AG09309 (cell line): ENCODE results near the gene PTPRC.

Experiments used
- DNase-seq: peaks from one replicate; pipeline ENCODE4 v3.0.0-alpha.2; 2010; ENCODE audit warnings: low read depth
- H3K4me3 ChIP-seq: 2 replicates; pipeline ENCODE4 v1.5.1; 2011; ENCODE audit warnings: mild to moderate bottlenecking, low read depth, low read length, moderate library complexity; ENCODE audit not compliant: control insufficient read depth
- TF ChIP-seq, protein P1 (sequence below): IDR thresholded peaks from 2 replicates; pipeline ENCODE4 v1.5.1; 2011; ENCODE audit warnings: mild to moderate bottlenecking, low read depth, low read length, inconsistent platforms; ENCODE audit not compliant: insufficient read depth, control insufficient read depth; ENCODE audit errors: missing control alignments

PTPRC gene

DNA sequence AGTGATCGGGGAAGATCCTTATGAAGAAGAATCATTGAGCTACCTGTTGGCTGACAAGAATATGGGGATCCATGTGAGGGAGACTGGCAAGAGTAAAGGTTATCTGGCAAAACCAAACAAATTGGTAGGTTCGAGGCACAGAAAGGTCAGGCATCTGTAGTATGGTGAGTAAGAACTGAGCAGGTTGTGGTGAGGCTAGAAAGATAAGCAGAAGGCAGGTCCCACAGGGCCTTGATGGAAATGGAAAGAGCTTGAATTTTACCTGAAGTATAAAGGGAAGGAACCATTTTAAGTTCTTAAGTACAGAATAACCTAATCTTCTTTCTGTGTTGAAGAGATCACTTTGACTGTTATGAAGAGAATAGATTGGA, 11.1 kb downstream of the PTPRC start:
- TF ChIP-seq, protein P1, sequence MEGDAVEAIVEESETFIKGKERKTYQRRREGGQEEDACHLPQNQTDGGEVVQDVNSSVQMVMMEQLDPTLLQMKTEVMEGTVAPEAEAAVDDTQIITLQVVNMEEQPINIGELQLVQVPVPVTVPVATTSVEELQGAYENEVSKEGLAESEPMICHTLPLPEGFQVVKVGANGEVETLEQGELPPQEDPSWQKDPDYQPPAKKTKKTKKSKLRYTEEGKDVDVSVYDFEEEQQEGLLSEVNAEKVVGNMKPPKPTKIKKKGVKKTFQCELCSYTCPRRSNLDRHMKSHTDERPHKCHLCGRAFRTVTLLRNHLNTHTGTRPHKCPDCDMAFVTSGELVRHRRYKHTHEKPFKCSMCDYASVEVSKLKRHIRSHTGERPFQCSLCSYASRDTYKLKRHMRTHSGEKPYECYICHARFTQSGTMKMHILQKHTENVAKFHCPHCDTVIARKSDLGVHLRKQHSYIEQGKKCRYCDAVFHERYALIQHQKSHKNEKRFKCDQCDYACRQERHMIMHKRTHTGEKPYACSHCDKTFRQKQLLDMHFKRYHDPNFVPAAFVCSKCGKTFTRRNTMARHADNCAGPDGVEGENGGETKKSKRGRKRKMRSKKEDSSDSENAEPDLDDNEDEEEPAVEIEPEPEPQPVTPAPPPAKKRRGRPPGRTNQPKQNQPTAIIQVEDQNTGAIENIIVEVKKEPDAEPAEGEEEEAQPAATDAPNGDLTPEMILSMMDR = no peak
- H3K4me3 ChIP-seq = no peak overlapping the region
- DNase-seq = no peak

DNA sequence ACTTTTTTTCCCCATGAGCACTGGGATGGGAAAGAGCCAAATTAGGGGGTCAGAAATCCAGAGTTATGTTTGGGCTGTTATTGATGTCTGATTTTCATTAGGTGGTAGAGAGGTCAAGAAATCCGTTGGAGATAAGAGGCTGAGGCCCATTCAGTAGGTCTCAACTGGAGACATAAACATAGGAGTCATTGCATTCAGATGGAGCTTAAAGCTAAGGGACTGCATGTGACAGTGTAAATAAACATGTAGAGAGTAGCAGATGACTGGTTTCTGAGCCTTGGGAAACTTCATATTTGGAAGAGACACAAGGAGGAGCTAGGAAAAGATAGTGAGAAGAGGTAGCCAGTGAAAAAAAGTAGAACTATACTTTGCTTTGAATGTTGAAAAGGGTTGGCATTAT, 11.7 kb downstream of the PTPRC start:
- TF ChIP-seq, protein P1 = no peak
- H3K4me3 ChIP-seq = no peak overlapping the region
- no peak for DNase-seq

DNA sequence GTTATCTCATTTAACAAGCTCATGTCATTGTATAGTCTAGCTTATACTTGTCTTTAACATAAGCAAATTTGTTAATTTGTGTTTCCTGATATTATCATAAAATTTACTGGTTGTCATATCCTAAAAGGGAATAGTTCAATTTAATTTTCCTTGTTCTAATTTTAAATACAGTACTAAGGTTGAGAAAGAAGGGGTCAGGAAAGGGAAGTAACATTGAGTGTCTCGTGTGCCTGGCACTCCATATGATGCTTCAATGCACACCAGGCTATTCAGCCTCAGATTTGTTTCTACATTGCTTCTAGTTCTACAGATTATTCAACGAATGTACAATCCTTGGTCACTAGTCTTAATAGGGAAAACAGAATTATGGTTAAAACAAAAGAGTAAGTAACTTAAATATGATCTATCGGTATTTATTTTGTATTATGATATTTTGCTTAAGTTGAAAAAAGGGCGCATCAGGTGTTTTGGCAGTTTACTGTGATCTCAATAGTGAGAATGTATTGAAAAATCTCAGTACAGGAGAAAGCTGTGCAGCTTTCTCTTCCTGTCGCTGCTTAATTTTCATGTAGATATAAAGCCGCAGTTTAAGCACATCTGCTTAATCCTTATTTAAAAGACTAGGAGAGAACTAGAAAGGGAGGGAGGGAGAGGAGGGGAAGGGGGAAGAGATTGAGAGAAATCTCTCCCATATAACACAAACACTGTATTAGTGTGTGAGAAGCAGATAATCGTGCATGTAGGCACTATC, 13.0 kb downstream of the PTPRC start:
- H3K4me3 ChIP-seq = no peak overlapping the region
- no peak for DNase-seq
- TF ChIP-seq, protein P1 = no peak

DNA sequence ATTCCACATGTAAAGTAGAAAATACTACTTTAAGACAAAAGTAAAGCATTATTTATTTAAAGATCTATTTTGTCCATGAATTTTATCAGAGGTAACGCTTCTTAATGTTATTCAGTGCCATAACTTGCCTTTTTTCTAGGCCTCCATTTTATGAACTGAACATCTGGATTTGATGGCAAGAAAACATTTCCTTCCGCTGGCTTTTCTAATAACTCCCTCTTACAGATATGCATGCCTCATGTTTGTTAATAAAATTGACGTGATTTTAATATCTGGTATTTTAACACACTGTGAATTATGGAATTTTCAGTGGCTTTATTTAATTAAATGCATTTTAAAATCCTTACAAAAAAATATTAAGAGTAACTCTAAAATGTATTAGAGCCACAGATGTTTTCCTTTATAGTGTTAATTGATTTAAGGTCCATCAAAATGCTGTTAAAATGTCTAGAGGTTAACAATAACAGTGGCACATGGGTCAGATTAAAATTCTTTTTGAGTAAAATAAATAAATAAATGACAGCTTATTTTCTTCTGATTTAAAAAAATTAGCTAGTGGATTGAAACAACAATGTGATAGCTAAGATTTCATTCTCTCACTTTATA, 15.1 kb downstream of the PTPRC start:
- no peak for DNase-seq
- TF ChIP-seq, protein P1 = no peak
- no peak overlapping the region for H3K4me3 ChIP-seq

DNA sequence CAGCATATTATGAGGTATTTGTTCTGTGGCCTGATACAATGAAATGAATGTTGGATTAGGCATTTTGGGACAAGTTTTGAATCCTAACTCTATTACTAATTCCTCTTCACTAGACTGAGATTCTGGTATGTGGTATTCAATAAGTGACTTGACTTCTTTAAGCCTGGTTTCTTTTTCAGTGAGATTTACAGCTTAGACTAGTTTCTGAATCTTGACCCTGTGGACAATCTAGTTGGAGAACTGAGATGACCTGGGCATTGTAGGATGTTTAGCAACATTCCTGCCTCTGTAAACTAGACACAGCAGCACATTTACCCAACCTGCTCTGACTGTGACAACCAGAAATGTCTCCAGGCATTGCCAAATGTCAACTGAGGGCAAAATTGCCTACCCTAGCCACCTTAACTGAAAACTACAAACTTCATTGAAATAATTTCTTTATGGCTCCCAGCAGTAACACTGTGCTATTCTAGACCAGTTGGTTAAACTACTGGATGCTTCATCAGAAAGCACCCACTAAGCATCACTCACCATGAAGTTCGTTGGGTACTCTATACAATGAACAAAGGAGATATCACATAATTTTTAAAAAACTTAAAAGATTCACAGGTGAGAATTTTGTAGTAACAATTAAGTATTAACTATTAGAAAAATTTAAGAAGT, 16.8 kb downstream of the PTPRC start:
- TF ChIP-seq, protein P1 = no peak
- H3K4me3 ChIP-seq = no peak overlapping the region
- DNase-seq = no peak

DNA sequence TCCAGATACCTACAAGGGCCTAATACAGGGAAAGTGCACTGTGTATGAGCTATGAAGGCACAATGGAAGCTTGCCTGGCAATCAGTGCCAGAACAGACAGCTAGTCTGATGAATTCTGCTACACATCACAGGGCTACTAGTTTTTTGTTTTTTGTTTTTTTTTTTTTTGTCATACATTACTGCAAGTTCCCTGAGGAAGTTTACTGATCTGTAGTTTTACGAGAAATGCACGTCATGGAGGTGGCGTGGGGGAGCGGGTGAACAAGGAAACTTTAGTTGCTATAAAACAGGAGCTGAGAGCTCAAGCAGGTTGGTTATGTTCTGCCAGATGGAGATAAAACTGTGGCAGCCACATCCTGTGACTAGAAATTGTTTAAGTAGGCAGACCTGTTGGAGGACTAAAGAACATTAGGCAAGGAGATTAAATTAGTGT, 17.7 kb downstream of the PTPRC start:
- H3K4me3 ChIP-seq = no peak overlapping the region
- TF ChIP-seq, protein P1 = no peak
- DNase-seq = no peak
